ENCODE results near the gene PSME3IP1.
A peak's percentile ranks its signal among the peaks of the same experiment; 100 is the strongest.
"Not testable (repeated sequence)": the region's sequence is repeated elsewhere in the genome, so short reads cannot be mapped to it uniquely, and the experiment has no call there.

PSME3IP1 gene, protein sequence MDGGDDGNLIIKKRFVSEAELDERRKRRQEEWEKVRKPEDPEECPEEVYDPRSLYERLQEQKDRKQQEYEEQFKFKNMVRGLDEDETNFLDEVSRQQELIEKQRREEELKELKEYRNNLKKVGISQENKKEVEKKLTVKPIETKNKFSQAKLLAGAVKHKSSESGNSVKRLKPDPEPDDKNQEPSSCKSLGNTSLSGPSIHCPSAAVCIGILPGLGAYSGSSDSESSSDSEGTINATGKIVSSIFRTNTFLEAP

DNA sequence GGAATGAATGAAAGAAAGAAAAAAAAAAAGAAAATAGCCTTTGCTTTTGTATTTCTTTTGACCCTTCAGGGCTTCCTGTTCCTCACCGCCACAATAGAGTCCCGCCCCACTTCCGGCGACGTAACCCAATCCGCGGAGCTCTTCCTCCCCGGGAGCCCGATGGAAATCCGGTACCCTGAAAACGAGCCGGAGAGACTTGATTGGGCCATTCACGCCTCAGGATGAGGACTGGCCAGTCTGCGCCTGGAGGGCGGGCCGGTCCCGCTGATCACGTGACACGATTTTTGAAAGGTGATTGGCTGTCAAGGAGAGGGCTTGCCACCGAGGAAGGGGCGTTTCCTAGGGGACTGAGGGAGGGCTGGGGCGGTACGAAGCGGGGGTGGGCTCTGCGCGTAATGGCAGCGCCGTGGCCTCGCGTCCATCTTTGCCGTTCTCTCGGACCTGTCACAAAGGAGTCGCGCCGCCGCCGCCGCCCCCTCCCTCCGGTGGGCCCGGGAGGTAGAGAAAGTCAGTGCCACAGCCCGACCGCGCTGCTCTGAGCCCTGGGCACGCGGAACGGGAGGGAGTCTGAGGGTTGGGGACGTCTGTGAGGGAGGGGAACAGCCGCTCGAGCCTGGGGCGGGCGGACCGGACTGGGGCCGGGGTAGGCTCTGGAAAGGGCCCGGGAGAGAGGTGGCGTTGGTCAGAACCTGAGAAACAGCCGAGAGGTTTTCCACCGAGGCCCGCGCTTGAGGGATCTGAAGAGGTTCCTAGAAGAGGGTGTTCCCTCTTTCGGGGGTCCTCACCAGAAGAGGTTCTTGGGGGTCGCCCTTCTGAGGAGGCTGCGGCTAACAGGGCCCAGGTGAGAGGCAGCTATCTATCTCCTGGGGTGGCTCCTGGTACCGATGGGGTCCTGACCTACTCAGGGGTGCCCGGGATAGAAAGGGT, at the start of gene PSME3IP1, which contains the start of gene RSPRY1:
Gene PSME3IP1 (minus strand): TSS at position 95 of the 927 bp plus-strand sequence. CDS start 12,185 bp downstream, outside the sequence.
Gene RSPRY1 (plus strand): TSS at position 385 of the 927 bp plus-strand sequence. CDS start 18,330 bp downstream, outside the sequence.
- peak; percentile 91 to 92 for DNase-seq

DNA sequence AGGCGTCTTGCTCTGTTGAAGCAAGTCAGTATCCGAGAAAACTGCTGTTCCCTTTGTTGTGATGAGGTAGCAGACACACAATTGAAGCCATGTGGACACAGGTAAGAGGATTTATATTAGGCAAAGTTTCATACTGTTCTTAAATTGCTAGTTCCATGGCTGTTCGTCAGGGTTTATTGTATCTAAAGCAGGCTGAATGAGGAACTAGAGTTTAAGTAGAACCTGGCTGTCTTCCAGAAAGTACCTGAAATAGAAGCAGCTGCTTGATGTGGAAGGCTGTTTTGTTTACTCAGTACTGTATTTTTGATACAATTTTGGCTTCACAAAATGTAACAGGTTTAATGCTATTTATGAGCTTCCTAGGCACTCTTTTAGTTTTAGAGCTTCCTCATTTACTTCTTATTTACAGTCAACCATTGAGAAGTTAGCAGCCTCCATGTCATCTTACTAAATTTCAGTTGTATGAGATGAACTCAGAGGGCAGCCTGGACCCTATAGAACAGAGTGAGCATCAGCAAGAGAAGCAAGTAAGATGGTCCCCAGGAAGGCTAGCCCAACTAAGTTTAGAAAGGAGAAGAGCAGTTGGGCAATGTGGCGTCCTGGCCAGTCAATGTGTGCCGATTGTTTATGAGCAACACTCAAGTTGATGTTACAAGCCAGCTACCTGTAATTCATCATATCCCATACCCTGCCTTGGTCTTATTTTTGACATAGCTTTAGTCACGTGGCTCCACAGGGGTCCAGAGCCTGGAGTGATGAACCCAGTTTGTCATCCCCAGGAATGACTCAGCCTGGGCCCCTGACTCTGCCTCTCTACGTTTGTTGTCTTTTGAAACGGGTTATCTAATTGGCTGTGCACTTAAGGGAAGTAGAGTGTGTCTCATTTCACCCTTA, 49.5 kb upstream of the PSME3IP1 start:
- peak; percentile 23 to 36 for DNase-seq

DNA sequence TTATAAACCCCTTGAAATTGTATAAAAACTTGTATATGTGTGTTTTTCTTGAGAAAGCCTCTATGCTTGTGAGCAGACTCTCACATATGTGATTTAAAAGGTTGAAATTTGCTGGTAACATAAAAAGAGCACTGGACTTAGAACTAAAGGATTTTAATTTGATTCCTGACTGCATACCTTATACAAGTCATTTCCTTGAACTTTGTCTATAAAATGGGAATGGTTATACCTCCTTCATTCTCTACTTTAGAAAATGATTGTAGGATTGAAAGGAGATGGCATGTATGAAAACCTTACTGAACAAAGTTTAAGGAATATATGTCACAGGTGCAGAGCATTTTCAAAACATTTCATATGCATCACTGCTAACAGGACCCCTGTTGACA, 48.9 kb upstream of the PSME3IP1 start:
- no peak for DNase-seq

DNA sequence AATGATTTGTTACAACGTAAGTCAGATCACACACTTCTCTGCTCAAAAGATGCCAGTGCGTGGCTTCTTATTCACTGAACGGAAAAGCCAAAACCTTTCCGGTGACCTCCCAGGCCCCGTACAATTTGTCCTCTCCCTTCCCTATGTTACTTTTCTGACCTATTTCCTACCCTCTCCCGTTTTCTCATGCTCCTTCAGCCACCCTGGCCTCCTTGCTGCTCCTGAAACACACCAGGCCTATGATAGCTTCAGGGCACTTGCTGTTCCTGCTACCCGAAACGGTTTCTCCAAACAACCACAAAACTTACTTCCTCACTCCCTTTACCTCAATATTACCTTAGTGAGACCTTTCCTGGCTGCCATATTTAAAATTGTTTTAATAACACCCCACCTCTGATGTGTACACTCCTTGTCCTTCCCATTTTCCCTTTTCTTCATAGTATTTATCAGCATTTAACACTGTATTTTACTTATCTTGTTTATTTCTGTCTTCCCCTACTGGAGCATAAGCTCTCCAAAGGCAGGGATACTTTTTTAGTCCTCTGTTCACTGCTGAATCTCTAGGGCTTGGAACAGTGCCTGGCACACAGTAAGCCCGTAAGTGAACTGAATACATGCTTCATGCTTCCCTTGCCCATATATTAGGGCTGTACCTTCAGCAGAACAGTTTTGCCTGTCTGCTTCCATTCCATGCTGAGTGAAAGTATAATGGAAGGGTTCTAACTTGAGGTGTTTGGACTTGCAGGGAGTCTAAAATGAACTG, 48.3 kb upstream of the PSME3IP1 start:
- no peak for DNase-seq

DNA sequence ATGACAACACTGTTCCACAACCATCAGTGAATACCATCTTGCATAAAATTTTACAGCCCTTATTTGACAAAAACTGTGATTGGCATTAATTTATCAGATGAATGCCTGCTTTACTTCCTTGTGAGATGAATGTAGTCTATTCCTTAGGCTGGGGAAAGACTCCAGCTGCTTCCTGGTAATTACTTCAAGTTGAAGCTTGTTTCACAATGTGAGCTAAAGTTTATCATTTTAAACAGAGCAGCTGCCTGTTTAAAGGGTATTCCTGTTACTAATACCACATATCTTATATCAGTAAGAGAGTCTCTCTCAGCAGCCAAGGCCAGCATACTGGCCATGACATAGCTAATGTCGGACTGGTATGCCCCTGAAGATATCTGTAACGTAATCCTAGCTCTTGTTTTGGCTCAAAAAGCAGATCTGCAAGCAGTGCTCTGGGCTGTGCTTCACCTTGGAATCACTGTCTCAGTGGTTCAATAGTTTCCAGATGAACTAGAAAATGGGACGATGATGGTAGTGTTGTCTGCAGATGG, 46.0 kb upstream of the PSME3IP1 start:
- no peak for DNase-seq

DNA sequence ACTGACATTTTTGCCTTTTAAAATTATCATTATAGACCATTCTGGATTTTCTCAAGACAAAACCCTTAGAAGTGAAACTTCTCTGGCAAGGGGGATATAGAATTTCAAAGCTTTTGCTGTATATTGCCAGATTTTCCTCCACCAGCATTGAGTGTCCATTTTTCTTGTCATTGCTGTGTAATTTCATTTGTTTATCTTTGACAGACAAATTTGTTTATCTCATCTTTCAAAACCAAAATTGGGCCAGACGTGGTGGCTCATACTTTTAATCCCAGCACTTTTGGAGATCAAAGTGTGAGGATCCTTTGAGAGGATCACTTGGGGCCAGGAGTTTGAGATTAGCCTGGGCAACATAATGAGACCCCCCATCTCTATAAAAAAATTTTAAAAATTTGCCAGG, 43.2 kb upstream of the PSME3IP1 start:
- no peak for DNase-seq

DNA sequence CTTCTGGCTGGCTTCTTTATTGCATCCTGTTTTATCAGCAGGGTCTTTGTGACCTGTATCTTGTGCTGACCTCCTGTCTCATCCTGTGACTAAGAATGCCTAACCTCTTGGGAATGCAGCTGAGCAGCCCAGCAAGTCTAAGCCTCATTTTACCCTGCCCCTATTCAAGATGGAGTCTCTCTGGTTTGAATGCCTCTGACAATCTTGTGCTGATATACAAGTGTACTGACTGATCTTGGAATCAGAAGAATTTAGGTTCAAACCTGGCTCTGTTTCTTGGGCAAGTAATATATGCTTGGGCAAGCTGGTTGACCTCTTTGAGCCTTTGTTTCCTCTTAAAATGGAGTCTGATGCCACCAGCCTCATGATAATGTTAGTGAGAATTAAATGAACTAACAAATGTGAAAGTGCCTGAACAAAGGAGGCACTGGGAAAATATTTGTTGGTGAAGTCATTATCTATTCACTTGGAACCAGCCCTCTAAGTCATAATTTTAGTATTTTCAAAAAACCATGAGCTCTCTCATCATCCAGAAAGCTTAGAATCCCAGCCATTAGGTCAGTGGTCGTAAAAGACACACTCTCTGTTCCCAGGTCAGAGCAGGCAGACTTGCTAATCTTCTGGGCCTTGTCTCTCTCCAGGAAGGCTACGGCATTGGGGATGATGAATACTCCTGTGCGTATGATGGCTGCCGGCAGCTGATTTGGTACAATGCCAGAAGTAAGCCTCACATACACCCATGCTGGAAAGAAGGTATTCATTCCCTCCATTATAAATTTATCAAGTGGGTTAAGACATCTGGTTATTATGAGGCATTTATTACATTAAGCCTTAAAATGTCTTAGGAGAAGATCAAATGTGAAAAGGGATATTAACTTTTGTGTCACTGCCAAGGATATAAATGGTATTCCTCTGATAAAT, 41.1 kb upstream of the PSME3IP1 start:
- DNase-seq: no peak

DNA sequence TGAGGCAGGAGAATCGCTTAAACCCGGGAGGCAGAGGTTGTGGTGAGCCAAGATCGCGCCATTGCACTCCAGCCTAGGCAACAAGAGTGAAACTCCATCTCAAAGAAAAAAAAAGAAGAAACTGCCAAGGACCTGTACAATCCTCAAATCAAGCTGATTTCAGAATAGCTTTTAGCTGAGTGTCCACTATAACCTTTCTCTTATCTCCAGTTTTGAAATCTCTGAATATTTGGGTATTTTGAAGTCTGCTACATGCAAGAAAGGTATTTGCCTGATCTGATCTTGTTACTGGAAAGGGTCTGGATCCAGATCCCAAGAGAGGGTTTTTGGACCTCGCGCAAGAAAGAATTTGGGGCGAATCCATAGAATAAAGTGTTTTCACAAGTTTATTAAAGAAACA, 40.1 kb upstream of the PSME3IP1 start:
- no peak for DNase-seq

DNA sequence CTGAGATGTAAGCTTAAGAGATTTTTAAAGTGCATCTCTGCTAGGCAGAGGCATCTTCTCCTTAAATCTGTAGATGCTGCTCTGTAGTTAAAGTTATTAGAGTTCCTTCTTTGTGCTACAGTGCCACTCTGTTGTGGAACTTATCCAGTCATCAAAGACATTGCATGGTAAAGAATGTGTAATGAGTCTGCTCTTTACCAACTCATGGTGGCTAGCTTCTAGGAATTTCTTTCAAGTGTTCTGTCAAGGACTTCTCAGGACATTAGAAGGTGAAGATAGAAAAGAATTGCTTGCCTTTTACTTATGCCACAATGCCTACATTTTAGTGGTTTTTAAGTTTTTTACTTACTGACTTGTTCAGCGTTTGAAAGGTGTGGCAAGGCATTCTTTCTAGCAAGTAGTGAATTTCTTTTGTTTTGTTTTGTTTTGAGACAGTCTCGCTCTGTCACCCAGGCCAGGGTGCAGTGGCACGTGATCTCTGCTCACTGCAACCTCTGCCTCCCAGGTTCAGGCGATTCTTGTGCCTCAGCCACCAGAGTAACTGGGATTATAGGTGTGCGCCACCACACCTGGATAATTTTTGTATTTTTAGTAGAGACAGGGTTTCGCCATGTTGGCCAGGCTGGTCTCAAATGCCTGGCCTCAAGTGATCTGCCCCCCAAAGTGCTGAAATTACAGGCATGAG, 39.0 kb upstream of the PSME3IP1 start:
- DNase-seq: no peak

DNA sequence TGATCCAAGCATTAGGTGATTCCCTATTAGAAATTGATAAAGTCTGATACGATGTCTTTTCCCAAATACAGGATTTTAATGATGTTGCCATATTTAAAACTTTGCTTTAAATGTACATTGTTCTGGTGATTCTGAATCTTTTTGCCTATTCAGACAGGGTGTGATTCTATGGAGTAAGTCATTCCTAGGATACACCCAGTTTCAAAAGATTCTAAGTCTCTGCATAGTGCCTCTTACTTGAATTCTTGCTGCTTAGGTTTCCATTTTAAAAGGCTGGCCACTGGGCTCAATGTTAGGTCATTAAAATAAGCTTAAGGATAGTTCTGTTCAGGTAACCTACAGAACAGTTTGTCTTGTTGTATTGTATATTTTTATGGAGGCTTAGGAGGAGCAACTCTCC, 37.2 kb upstream of the PSME3IP1 start:
- DNase-seq: no peak

DNA sequence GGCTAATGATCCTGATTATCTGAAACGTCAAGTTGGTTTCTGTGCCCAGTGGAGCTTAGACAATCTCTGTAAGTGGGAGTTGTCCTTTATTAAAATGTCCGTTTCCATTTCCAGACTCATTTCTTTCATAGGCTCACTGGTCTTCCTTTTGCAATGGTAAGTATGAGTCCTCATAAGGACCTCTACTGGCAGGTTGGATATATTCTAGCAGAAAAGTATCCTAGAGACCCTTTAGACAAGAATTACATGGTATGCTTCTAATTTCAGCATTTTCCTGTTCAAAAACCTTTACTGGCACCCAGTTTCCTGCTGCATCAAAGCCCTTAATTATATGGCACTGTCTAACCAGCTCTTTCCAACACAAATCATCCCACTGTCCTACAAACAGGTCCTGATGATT, 31.1 kb upstream of the PSME3IP1 start:
- no peak for DNase-seq

DNA sequence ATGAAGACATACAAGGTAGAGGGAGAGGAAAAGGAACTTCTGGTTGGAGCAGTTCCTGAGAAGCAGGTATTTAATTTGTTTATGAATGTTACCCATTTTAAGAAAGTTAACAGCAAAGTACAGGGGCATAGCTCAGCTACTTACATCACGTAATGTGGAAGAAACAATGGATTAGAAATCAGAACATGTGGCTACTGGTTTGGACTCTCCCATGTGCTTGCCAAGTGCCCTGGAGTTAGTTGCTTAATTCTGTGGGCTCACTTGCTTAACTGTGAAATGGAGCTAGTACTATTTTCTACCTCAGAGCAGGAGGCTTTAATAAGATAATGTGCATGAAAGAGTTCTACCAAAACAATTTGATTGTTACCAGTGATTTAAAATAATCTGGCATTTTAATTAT, 27.6 kb upstream of the PSME3IP1 start:
- no peak for DNase-seq

DNA sequence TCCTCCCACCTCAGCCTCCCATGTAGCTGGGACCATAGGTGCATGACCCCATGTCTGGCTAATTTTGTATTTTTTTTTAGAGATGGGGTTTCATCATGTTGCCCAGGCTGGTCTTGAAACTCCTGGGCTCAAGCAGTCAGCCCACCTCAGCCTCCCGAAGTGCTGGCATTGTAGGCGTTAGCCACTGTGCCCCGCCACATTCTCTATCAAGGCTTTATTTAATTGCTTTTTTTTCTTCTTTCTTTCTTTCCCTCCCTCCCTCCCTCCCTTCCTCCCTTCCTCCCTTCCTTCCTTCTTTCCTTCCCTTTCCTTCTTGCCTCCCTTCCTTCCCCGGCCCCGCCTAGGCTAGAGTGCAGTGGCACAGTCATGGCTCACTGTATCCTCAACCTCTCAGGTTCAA, 23.9 kb upstream of the PSME3IP1 start:
- DNase-seq: no peak

DNA sequence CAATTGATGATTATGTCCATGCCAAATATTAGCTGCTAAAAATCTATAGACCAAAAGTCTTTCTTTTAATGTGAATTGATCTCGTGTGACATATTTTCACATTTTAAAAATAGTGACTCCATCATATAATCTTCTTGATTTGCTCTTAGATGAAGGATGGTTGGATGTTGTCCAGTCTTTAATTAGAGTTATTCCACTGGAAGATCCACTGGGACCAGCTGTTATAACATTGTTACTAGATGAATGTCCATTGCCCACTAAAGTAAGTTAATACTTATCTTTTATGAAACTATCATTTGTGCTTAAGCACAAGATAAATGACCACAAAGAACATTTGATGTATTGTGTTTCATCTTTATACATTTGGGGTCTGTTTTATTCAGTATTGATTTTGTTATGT, 23.1 kb upstream of the PSME3IP1 start:
- no peak for DNase-seq

DNA sequence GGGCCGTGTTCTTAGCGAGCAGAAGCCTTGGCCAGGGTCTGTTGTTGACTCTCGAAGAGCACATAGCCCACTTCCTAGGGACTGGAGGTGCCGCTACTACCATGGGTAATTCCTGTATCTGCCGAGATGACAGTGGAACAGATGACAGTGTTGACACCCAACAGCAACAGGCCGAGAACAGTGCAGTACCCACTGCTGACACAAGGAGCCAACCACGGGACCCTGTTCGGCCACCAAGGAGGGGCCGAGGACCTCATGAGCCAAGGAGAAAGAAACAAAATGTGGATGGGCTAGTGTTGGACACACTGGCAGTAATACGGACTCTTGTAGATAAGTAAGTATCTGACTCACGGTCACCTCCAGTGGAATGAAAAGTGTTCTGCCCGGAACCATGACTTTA, 18.8 kb upstream of the PSME3IP1 start:
- DNase-seq: no peak

DNA sequence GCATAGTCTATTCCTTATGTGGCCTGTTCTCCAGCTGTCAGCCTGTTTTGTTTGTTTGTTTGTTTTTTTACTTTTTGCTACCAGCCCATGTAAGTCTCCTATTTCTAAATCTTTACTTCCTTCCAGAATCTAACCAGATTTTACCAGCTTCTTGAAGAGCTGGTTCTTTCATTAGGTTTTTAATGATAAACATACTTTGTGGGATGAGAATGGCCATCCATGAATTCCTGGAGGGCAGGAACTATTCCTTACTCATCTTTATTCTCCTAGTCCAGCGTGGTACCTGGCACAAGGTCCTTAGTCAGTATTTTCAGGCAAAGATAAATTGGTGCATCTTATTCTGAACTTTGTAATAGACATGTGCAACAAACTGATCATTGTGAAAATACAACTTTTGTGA, 17.6 kb upstream of the PSME3IP1 start:
- DNase-seq: no peak

DNA sequence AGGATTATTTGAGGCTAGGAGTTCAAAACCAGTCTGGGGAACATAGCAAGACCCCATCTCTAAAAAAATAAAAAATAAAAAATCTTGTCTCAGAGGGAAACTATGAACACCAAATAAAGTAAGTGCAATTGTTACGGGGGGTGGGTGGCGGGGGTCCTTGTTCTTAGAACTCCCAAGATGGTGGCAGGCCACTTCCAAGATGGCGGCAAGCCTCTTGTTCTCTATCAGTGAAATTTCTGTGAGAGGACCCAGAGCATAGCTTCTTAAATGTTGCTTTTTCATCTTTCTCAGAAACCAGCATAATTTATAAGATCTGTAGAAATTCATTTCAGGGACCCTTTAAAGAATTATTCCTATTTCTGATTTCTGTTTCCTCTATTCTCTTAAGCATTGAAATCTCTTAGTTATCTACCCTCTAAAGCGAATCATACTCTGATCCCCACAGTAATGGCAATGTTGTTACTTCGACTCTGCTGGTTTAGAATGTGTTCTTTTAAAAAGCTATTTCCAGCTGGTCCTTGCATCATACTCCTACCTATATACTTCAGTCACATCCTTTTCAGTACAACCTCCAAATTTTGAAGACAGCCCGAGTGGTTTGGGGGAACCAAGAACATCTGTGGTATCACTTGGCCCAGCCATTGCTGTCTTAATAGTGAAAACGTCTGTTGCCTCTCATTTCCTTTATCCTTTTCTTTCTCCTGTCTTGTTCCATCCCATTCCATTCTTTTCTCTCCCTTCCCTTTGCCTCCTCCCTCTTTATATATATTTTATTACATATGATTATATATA, 16.5 kb upstream of the PSME3IP1 start:
- no peak for DNase-seq

DNA sequence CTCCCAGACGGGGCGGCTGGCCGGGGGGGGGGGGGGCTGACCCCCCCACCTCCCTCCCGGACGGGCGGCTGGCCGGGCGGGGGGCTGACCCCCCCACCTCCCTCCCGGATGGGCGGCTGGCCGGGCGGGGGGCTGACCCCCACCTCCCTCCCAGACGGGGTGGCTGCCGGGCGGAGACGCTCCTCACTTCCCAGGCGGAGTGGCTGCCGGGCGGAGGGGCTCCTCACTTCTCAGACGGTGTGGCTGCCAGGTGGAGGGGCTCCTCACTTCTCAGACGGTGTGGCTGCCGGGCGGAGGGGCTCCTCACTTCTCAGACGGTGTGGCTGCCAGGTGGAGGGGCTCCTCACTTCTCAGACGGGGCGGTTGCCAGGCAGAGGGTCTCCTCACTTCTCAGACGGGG, 15.1 kb upstream of the PSME3IP1 start:
- not testable (repeated sequence) for DNase-seq

DNA sequence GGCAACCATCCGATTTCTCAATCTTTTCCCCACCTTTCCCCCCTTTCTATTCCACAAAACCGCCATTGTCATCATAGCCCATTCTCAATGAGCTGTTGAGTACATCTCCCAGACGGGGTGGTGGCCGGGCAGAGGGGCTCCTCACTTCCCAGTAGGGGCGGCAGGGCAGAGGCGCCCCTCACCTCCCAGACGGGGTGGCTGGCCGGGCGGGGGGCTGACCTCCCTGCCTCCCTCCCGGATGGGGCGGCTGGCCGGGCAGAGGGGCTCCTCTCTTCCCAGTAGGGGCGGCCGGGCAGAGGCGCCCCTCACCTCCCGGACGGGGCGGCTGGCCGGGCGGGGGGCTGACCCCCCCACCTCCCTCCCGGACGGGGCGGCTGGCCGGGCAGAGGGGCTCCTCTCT, 14.5 kb upstream of the PSME3IP1 start:
- DNase-seq: not testable (repeated sequence)

Data from NCI-H187 (cell line).